Activated naive CD4-positive, alpha-beta T cell treated with anti-CD3 and anti-CD28 coated beads, Interleukin-2, amount 50 U/mL, for 24 hours (primary cell): ENCODE results near the gene GAS2L1.

Experiments used
- H3K27ac Mint-ChIP-seq: one replicate; pipeline ENCODE4 v1.8.0; 2021; ENCODE audit warnings: mild to moderate bottlenecking, mixed read lengths
- H3K27me3 Mint-ChIP-seq: one replicate; pipeline ENCODE4 v1.8.0; 2021; ENCODE audit warnings: mixed read lengths
- H3K36me3 Mint-ChIP-seq: one replicate; pipeline ENCODE4 v1.8.0; 2021; ENCODE audit warnings: mixed read lengths
- H3K4me1 Mint-ChIP-seq: one replicate; pipeline ENCODE4 v1.8.0; 2021; ENCODE audit warnings: mixed read lengths
- H3K4me3 Mint-ChIP-seq: one replicate; pipeline ENCODE4 v1.8.0; 2021; ENCODE audit warnings: mild to moderate bottlenecking, mixed read lengths
- H3K9me3 Mint-ChIP-seq: one replicate; pipeline ENCODE4 v1.8.0; 2021; ENCODE audit warnings: mixed read lengths

The GAS2L1 gene

DNA sequence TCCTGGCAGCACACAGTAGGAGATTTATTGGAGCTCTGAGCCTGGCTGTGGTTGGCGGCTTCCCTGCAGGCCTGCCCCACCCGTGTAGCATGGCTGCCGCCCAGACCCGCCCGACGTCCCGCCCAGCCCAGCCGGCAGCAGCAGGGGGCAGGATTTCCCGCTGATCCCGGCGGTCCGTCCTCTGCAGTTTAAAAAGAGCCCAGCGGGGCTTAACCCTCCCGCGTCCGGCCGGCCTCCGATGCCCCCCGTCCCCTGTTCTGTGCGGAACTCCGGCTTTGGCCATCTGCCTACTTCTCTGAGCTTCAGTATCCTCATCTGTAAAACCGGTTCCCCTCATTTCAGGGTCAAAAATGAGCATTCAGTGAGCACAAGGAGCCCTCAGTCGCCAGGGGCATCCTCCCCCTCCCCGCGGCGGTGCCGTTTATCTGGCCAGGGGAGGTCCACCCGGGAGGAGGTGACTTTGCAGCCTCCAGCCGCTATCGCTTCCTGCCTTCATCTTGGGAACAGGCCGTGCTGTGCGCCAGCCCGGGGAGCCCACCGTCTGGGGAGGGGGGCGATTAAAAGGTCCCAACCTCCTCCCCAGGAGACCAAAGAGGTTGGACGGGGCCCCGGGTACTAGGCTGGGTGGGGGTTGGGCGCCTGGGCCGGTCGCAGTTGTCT is at the start of gene GAS2L1:
Gene GAS2L1, plus strand, starts transcription at position 476 of the 660 bp plus-strand sequence. CDS start 1,456 bp downstream, outside the sequence.
- Mint-ChIP-seq H3K9me3 (no peaks in the 10 kb centered on the region), H3K27ac (no peak within 1 kb of the TSS), H3K36me3 (no peaks in the 10 kb centered on the region), H3K27me3 (peaks cover 8% of the 10 kb centered on the region), H3K4me3 (peak within 1 kb of the TSS; percentile 89), H3K4me1 (peaks cover 7% of the 10 kb centered on the region)

- Mint-ChIP-seq H3K9me3 (no peaks in the 10 kb centered on the region), H3K36me3 (no peaks in the 10 kb centered on the region), H3K27ac (no peak overlapping the region), H3K4me1 (peaks cover 4% of the 10 kb centered on the region), H3K27me3 (no peaks in the 10 kb centered on the region), H3K4me3 (no peak overlapping the region)
These were observed 48.7 kb upstream of the GAS2L1 start for GRCh38 chr22:29257751-29258181.

- H3K27ac Mint-ChIP-seq, result no peak overlapping the region
- H3K9me3 Mint-ChIP-seq, result no peaks in the 10 kb centered on the region
- H3K4me3 Mint-ChIP-seq, result no peak overlapping the region
- H3K36me3 Mint-ChIP-seq, result no peaks in the 10 kb centered on the region
- peaks cover 4% of the 10 kb centered on the region for H3K4me1 Mint-ChIP-seq
- no peaks in the 10 kb centered on the region for H3K27me3 Mint-ChIP-seq
These were observed 47.8 kb upstream of the GAS2L1 start for GRCh38 chr22:29258407-29259252.

DNA sequence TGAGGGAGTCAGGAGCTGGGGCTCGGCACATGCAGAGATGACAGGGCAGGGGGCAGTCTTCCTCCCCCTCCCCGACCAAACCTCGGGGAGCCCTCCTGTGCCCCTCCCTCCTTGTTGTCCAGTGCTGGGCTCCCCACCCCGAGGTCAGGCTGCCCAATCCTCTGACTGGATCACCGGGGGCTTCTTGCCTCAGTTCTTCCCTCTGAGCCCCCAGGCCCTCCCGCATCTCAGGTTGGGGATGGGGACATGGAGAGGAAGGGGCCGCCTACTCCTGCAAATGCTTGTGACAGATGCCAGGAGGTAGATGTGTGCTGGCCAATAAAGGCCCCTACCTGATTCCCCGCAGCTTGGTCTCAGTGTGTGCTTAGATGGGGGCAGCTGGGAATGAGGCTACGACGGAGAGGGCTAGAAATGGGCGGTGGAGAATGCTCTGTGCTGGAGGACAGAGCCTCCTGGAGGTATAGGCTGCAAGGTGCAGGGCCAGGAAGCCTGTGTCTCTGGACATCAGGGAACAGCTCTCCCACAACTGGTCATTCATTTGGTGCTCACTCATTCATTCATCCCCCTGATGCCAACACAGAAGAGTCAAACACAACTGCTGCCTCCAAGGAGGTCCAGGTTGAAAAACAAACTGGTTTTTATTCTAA is 47.1 kb upstream of the GAS2L1 start:
- no peak overlapping the region for H3K27ac Mint-ChIP-seq
- H3K36me3 Mint-ChIP-seq, result no peaks in the 10 kb centered on the region
- peaks cover 4% of the 10 kb centered on the region for H3K4me1 Mint-ChIP-seq
- no peaks in the 10 kb centered on the region for H3K9me3 Mint-ChIP-seq
- H3K4me3 Mint-ChIP-seq, result no peak overlapping the region
- H3K27me3 Mint-ChIP-seq, result no peaks in the 10 kb centered on the region

DNA sequence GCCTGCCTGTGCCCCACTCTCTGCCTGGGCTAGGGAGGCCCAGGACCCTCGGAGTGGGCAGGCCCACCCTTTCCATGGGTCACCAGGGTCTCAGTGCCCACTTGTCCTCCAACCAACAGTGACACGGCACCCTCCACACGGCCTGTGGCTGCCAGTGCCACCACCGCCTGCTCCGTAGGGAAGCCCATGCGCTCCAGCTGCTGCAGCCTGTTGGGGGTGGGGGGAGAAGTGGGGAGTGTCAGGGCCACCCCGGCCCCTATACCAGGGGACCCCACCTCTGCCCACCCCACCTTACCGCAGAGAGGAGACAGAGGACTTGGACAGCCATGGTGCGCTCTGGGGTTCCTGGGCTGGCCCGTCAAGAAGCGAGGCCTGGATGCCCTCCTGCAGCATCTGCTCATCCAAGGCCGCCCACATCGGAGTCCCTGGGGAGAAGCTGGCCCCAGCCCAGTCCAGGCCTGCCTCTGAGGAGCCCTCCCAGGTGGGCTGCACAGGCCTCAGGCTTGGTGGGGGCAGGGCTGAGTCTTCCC is 46.4 kb upstream of the GAS2L1 start:
- Mint-ChIP-seq H3K27me3 (no peaks in the 10 kb centered on the region), H3K9me3 (no peaks in the 10 kb centered on the region), H3K36me3 (no peaks in the 10 kb centered on the region), H3K4me1 (peaks cover 4% of the 10 kb centered on the region), H3K4me3 (no peak overlapping the region), H3K27ac (no peak overlapping the region)

DNA sequence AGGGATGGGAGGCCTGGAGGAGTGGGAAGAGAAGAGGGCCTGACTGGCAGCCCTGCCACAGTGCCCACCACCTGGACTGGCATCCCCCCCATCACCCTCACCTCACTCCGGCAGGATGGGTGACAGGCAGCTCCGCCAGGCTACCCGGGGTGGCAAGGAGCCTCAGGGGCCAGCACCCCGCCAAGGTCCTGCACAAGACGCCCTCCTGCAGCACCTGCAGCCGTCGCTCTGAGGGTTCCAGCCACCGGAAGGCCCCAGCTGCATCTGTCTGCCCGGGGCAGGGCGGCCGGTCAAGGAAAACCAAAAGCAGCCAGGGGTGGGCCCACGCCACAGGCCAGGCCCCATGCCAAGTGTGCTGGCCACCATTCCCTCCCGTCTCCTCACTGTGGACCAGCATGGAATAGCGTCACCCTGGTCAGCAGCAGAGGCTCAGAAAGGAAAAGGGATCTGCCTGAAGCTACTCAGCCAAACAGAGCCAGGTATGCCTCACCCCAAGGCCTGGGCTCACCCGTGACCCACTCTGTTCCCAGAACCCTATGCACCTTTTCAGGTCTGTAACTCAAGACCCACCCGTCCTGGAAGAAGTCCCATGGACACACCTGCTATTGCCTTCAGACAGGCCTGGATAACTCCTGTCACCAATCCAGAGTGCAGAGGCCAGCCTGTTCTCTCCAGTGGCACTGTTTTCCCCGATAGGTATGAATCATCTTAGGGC is 45.7 kb upstream of the GAS2L1 start:
- Mint-ChIP-seq H3K36me3 (no peaks in the 10 kb centered on the region), H3K4me1 (peaks cover 4% of the 10 kb centered on the region), H3K27me3 (no peaks in the 10 kb centered on the region), H3K9me3 (no peaks in the 10 kb centered on the region), H3K27ac (no peak overlapping the region), H3K4me3 (no peak overlapping the region)

DNA sequence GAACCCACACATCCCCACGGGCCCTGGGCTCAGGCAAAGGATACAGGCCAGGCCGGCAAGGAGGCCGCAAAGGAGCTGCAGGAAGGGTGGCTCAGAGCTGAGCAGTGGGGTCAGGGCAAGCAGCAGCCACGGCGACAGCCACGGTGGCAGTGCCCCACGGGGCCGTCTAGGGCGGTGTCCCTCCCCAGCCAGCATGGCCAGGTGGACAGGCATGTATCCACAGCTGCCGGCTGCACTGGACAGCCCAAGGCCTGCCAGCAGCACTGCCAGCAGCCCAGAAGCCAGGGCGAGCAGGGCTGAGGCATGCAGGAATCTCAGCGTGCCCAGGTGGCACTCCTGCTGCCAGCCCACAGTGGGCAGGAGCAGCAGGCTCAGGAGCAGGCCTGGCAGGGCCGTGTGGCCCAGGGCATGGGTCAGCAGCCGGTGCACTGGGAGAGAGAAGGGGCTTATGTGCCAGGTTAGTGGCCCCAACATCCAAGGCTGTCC is 42.6 kb upstream of the GAS2L1 start:
- peaks cover 9% of the 10 kb centered on the region for H3K36me3 Mint-ChIP-seq
- H3K27ac Mint-ChIP-seq, result no peak overlapping the region
- no peaks in the 10 kb centered on the region for H3K9me3 Mint-ChIP-seq
- no peaks in the 10 kb centered on the region for H3K27me3 Mint-ChIP-seq
- peaks cover 14% of the 10 kb centered on the region for H3K4me1 Mint-ChIP-seq
- no peak overlapping the region for H3K4me3 Mint-ChIP-seq

- Mint-ChIP-seq H3K36me3 (peaks cover 20% of the 10 kb centered on the region), H3K27ac (no peak overlapping the region), H3K4me3 (no peak overlapping the region)
These were observed 41.1 kb upstream of the GAS2L1 start for GRCh38 chr22:29265305-29265704.

DNA sequence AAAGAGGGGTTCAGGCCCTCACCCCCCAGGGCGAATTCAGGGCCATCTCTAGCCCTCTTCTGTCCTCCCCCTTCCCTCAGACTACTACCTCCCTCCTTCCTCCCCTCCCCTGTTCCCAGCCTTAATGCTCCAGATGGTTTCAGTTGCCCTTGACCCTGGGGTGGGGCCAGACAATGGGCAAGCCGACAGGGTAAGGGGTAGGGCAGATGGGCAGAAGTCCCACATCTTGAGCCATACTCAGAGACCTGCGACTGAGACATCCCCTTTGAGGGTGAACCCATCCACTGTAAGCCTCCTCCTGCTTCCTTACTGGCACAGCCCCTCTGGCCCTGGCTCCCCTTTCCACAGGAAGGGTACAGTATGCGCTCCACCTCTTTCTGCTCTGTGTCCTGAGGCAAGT is 40.5 kb upstream of the GAS2L1 start:
- Mint-ChIP-seq H3K4me3 (peak overlapping the region; percentile 95), H3K27ac (no peak overlapping the region), H3K9me3 (no peaks in the 10 kb centered on the region), H3K27me3 (no peaks in the 10 kb centered on the region), H3K36me3 (peaks cover 27% of the 10 kb centered on the region), H3K4me1 (peaks cover 29% of the 10 kb centered on the region)

More at GRCh38 chr22:29265305-29265704, 41.1 kb upstream of the GAS2L1 start:
- Mint-ChIP-seq H3K9me3 (no peaks in the 10 kb centered on the region), H3K4me1 (peaks cover 23% of the 10 kb centered on the region), H3K27me3 (no peaks in the 10 kb centered on the region)

- H3K36me3 Mint-ChIP-seq, result peaks cover 31% of the 10 kb centered on the region
- peak overlapping the region; percentile 95 for H3K4me3 Mint-ChIP-seq
- H3K27ac Mint-ChIP-seq, result peak overlapping the region; percentile 94
- H3K9me3 Mint-ChIP-seq, result no peaks in the 10 kb centered on the region
- H3K27me3 Mint-ChIP-seq, result no peaks in the 10 kb centered on the region
- peaks cover 38% of the 10 kb centered on the region for H3K4me1 Mint-ChIP-seq
These were observed 39.6 kb upstream of the GAS2L1 start for GRCh38 chr22:29266564-29267461.

DNA sequence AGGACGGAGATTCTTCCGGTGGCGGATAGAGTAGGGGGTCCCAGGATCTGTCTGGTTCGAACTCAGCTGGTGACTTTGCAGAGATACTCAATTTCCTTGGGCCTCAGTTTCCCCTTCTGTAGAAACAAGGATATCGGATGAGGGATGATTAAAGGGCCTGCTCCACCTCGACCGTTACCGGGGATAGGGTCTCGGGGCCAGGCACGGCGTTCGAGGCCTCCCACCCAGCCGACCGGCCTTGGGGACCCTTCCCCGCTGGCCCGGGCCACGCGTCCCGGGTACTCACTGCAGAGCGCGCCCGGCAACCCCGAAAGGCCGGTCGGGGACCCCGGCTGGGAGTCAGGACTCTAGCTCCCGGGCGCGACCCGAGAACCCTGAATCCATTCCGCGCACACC is 39.0 kb upstream of the GAS2L1 start:
- peaks cover 36% of the 10 kb centered on the region for H3K36me3 Mint-ChIP-seq
- H3K9me3 Mint-ChIP-seq, result no peaks in the 10 kb centered on the region
- peaks cover 44% of the 10 kb centered on the region for H3K4me1 Mint-ChIP-seq
- H3K27me3 Mint-ChIP-seq, result no peaks in the 10 kb centered on the region
- peak overlapping the region; percentile 95 for H3K4me3 Mint-ChIP-seq
- peak overlapping the region; percentile 100 for H3K27ac Mint-ChIP-seq

- H3K4me1 Mint-ChIP-seq, result peaks cover 50% of the 10 kb centered on the region
- H3K4me3 Mint-ChIP-seq, result peak within 1 kb of the TSS; percentile 95
- no peaks in the 10 kb centered on the region for H3K9me3 Mint-ChIP-seq
- no peaks in the 10 kb centered on the region for H3K27me3 Mint-ChIP-seq
- peak within 1 kb of the TSS; percentile 100 for H3K27ac Mint-ChIP-seq
- peaks cover 36% of the 10 kb centered on the region for H3K36me3 Mint-ChIP-seq
These were observed 38.5 kb upstream of the GAS2L1 start, which contains the start of the genes EWSR1 and RHBDD3 for GRCh38 chr22:29267858-29268510. Gene EWSR1 (plus strand): TSS chr22:29268268. CDS start chr22:29268337, 69 bp downstream. Gene RHBDD3 (minus strand): TSS chr22:29267981. CDS start chr22:29265626, 2,355 bp downstream.

DNA sequence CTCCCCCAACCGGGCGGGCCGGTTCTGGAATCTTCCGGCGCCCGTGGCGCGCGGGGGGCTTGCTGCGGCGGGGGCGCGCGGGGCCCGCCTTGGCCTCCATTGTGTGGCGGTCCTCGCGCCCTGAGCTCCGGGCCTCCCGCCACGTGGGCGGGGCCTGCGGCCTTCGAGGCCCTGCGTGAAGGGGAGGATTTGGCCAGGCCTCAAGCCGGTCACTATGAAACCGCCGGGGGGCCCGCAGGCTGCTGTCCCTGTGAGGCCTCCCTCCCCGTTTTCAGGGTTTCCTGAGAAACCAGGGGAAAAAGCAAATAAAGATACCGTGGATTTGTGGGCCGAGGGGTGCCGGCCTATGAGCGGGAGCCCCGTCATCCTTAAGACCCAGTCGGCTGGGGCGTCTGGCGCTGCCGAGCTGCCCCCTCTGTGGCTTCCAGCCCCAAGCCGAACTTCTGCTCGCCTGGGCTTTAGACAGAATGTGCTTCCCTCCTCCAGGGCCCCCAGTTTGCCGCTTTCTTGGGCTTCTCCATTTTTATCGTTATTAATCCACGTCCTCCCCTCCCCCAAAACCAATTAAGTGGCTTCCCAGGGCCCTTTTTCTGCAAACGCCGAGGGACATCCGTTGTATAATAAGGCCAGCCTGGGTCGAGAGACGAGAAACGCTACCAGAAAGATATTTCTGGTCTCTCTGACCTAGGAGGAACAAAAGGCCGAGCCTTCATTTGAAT is 37.8 kb upstream of the GAS2L1 start:
- Mint-ChIP-seq H3K4me1 (peaks cover 56% of the 10 kb centered on the region), H3K27me3 (no peaks in the 10 kb centered on the region), H3K9me3 (no peaks in the 10 kb centered on the region), H3K4me3 (peak overlapping the region; percentile 95), H3K27ac (peak overlapping the region; percentile 100), H3K36me3 (peaks cover 40% of the 10 kb centered on the region)
